Nucleus accumbens (tissue), 56 donors: Measurements from ENCODE around the gene GPR15.
A peak's percentile ranks its signal among the peaks of the same experiment; 100 is the strongest.

Experiments
- DNase-seq, 56 donors: peaks; one replicate each; lab custom pipeline; 2025; lab: John Stamatoyannopoulos, UW

GPR15 gene

GRCh38 chr3:98581474-98581873, 49.7 kb downstream of the GPR15 start:
- DNase-seq: peak in 7 of 56 donors; percentile 7 to 19 (median 12)

GRCh38 chr3:98582042-98582441, 50.3 kb downstream of the GPR15 start:
- no peak for DNase-seq

- no peak for DNase-seq
Observed at GRCh38 chr3:98583766-98584165, 52.0 kb downstream of the GPR15 start.
